NCI-H1436 treated with DMSO at 0.1 percent for 48 hours (cell line): Measurements from ENCODE around the gene SDHA.
"Not testable (repeated sequence)": the region's sequence is repeated elsewhere in the genome, so short reads cannot be mapped to it uniquely, and the experiment has no call there.

Experiments used
- DNase-seq: peaks from one replicate; lab custom pipeline; 2025; lab: John Stamatoyannopoulos, UW

The SDHA gene

GRCh38 chr5:300691-301435, 82.7 kb downstream of the SDHA start:
- DNase-seq: not testable (repeated sequence)

GRCh38 chr5:302416-302815, 84.3 kb downstream of the SDHA start:
- DNase-seq: not testable (repeated sequence)

- DNase-seq: no peak
Observed at GRCh38 chr5:302966-303365, 84.8 kb downstream of the SDHA start.

GRCh38 chr5:303741-304140, 85.6 kb downstream of the SDHA start:
- DNase-seq: not testable (repeated sequence)

GRCh38 chr5:305050-305449, 86.9 kb downstream of the SDHA start:
- DNase-seq: no peak

GRCh38 chr5:305459-305858, 87.3 kb downstream of the SDHA start:
- no peak for DNase-seq

- DNase-seq: no peak
Observed at GRCh38 chr5:306011-306805, 88.1 kb downstream of the SDHA start.
